HG02938 (cell line): Measurements from ENCODE around the gene STPG4.
"Not testable (repeated sequence)": the region's sequence is repeated elsewhere in the genome, so short reads cannot be mapped to it uniquely, and the experiment has no call there.

Source experiments
- ATAC-seq: cut with Tn5 transposase; IDR thresholded peaks from one replicate; pipeline ENCODE4 v1.9.1; 2021; ENCODE audit warnings: mild to moderate bottlenecking, moderate library complexity; ENCODE audit not compliant: unreplicated experiment

The STPG4 gene

GRCh38 chr2:47155091-47155876 lies at the start of gene STPG4:
STPG4 (minus strand) TSS chr2:47155308; CDS start chr2:47155251, 57 bp downstream.
- ATAC-seq, result peak; percentile 61

- no peak for ATAC-seq
Measured at GRCh38 chr2:47204691-47205090, 49.6 kb upstream of the STPG4 start.

DNA sequence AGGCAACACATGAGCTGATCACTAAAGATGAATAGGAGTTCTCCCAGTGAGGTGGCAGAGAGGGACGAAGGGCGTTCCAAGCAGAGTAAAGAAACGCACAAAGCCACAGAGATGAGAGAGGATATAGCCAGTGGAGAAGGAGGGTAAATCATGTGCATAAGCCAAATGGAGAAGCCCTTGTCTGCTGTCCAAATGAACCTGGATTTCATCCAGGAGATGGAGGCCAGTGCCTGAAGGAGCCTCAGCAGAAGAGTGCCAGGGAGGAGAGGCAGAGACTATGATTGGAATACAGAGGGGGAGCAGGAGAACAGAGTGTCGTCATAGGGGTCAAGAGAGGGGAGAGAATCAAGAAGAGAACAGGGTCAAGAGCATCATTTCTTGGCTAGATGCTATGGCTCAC lies 48.9 kb upstream of the STPG4 start:
- no peak for ATAC-seq

DNA sequence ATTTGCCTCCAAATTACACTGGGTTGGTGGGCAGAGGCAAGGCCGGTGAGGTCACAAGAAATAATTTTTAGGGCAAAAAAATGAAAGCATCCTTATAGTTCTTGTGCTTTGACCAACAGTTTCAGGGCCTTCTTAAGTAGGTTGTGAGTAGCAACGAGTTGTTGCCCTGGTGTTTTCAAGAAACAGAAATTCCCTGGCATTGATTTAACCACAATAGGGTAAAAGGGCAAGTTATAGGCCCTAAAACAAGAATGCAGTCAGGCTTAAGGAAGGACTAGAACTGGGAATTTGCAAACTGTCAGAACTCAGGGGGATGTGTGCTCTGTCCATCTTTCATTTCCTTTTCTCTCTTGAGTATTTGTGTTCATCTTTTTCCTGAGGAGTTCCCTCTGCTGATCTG lies 46.1 kb upstream of the STPG4 start:
- no peak for ATAC-seq

- no peak for ATAC-seq
Measured at GRCh38 chr2:47198985-47199451, 43.9 kb upstream of the STPG4 start.

- ATAC-seq, result no peak
Measured at GRCh38 chr2:47196499-47196898, 41.4 kb upstream of the STPG4 start.

DNA sequence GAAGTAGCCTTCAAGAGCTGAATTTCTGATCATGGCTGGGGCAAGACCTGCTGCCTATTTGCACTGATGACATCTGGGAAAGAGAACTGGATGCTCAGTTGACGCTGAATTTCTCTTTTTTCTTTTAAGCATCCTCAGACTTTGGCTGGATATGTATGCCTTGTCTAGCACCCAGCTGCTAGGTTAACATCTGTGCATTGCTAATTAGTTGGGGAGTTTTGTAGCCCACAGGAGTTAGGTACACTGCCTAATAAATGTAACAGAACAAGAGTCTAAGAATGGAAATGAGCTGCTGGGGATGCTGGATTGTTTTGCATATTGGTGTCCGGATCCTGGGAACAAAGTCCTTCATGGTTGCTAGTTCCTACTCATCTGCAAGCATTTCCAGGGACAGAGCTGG lies 40.9 kb upstream of the STPG4 start:
- ATAC-seq, result no peak

DNA sequence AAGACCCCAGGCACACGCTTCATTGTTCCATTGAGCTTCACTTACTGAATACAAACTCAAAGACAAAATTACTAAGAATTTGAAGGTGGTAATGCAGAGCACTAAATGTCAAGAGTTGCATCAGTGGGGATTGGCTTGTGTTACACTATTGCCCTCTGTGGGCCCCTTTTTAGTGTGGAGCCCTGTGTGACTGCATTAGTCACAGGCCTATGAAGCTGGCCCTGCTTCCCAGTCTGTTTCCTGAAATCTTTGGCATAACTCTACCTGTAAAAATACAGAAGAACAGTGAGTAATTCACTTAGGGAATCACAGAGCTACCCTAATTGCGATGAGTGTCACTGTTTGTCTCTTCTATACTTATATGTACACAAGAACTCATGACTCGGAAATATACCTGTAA lies 40.0 kb upstream of the STPG4 start:
- no peak for ATAC-seq

GRCh38 chr2:47194410-47194809 lies 39.3 kb upstream of the STPG4 start:
- no peak for ATAC-seq

DNA sequence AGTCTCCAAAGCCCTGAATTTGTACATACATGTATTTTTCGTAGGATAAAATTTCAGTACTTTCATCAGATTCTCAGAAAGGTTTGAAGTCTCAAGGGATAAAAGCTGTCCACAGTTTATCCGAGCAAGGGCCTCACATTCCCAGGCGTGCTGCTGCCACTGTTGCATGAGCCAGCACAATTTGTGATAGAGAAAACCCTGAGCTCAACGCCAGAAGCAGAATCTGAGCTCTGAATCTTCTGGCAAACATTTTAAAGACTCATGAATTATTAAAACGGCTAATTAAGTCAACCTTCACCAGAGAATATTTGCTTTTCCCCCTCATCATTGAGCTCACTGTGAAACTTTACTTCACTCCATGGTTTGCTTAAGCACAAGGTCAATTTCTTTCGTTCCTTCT lies 38.5 kb upstream of the STPG4 start:
- no peak for ATAC-seq

GRCh38 chr2:47190188-47190881 lies 35.2 kb upstream of the STPG4 start:
- ATAC-seq, result no peak

DNA sequence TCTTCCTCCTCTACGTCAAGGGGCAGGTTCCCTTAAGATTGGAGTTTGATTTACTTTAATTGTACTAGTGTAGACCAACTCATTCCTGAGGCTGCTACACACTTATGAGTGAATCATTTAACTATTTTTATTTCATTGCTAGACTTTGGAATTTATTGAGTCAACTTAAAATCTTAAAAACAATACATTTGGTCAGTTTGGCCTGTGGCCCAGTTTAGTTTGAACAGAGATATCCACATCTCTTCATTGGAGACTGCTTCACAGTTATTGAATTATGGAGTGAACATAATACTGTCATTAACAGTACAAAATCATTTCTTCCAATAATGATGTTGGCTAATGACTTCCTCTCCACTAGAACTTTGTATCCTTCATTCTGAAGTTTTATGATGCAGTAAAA lies 34.5 kb upstream of the STPG4 start:
- ATAC-seq, result no peak

GRCh38 chr2:47187069-47187468 lies 32.0 kb upstream of the STPG4 start:
- ATAC-seq, result no peak

DNA sequence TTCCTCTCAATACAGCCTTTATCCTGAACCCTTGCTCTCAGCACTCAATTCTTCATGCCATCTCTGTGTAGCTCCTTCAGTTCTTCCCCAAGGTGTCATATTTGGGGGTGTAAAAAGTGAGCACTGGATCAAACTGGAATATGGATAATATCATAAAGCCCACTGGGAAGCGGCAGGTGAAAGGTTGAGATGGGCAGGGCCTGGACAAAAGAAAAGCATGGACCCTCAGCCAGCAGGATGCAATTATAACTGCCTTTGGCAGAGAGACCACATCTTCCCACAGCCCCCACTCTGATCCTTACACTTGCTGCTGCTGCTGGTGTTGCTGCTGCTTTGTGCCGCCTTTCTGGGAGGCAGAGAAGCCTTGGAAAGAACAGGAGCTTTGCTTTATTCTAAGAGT lies 31.2 kb upstream of the STPG4 start:
- no peak for ATAC-seq

- not testable (repeated sequence) for ATAC-seq
Measured at GRCh38 chr2:47185098-47185497, 30.0 kb upstream of the STPG4 start.

DNA sequence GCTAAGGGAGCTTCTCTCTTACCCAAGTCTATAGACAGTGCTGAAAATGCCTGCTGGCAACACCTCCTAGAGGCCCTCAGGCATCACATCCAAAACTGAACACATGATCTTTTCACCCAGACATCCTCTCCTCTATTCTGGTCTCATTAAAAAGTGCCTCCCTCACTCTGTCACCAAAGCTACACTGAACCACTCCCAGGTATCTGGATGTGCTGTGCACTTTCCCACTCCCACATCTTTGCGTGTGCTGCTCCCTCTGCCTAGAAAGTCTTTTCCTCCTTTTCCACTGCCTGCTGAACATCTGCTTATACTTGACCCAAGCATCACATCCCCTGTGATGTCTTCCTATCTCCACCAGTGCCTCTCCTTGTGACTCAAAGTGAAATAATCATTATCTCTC lies 26.1 kb upstream of the STPG4 start:
- no peak for ATAC-seq

- ATAC-seq, result no peak
Measured at GRCh38 chr2:47180531-47180930, 25.4 kb upstream of the STPG4 start.

DNA sequence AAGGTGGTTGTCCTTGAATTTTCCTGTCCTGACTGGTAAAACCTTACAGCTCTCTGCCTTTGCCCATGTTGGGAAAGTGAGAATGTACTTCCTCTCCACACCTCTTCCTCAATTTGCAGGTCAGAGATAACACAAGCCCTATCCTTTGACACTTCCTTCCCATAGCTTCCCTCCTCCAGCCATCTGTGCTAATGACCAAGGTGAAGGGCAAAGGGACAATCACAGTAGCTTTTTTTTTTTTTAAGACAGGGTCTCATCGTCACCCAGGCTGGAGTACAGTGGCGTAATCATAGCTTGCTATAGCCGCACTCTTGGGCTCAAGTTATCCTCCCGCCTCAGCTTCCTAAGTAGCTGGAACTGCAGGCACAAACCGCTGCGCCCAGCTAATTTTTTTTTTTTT lies 24.3 kb upstream of the STPG4 start:
- no peak for ATAC-seq

GRCh38 chr2:47178341-47178740 lies 23.2 kb upstream of the STPG4 start:
- no peak for ATAC-seq

DNA sequence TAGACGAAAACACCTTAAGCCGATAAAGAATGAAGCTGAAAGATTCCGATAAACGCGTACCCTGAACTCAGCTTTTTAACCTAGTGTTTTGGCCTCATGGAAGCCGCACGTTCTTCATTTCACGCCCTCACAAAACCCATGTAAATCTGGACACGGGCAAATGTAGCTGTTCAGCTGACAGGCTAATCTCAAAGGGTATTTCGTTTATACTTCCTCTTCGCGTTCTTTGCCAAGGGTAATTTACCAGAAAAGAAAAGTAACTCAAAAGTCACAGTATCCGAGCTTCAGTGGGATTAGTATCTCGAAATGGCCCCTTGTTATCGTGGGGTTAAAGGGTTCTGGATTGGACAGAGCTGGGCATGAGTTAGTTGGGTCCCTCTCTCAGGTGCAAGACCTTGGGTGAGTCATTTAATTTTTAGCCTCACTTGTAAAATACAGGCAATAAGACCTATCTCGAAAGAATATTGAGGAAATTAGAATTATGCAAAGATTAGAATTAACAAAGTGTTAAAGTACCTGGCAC lies 22.0 kb upstream of the STPG4 start:
- ATAC-seq, result peak; percentile 13

DNA sequence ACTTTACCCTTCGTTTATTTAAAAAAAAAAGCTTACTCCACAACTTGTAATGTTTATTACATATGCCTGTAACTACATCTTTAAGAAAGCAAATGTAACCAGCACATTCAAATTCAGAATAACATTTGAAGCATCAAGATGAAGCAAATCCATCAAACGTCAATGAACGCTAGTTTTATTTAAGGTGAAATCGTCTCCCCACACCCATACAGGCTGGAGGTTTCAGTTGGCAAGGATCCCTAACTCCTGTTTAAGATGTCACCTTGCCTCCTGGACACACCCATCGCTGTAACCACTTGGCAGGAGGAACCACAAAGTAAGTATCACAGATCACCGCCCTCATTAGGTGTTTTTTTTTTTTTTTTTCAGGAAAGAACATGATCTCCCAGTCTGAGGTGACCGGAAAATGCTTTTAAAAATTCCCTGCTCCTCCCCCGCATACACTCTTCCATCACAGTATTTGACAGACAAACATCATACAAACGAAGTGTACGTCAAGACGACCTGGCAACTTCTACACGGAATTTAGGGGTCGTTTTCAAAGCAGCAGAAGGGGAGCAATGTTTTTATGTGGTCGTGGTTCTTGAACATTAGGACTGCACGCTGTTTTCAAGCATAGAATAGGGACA lies 19.7 kb upstream of the STPG4 start:
- no peak for ATAC-seq
